Spleen (tissue), 11 donors: ENCODE measurements around the gene ERVK3-1. TPM values are rescaled to one million over a fixed set of nuclear protein-coding genes. Genes with fewer than 3 reads are reported as not detected.

Experiments
- DNase-seq: peaks from one replicate; pipeline ENCODE4 v3.0.0-alpha.2; 2020
- H3K27ac ChIP-seq, 8 donors: fragments of 200-600 bp; sonication (generic) in 7 of 8; 1 replicate in 4 of 8; 2 replicates in 4 of 8; pipeline versions ENCODE4 v1.5.0 to v1.8.0; 2016 to 2021; ENCODE audit warnings: inconsistent platforms in 4 of 8, mild to moderate bottlenecking in 4 of 8, moderate library complexity in 1 of 8
- H3K27me3 ChIP-seq, 7 donors: fragments of 200-600 bp; sonication (generic) in 6 of 7; replicated peaks in 1 of 7; 1 replicate in 4 of 7; 2 replicates in 3 of 7; pipeline versions ENCODE4 v1.5.0 to v1.8.0; 2016 to 2021; ENCODE audit warnings: inconsistent platforms in 3 of 7, mild to moderate bottlenecking in 1 of 7
- H3K36me3 ChIP-seq, 6 donors: fragments of 200-600 bp; sonication (generic) in 5 of 6; 1 replicate in 4 of 6; 2 replicates in 2 of 6; pipeline versions ENCODE4 v1.5.0 to v1.8.0; 2016 to 2021; ENCODE audit warnings: inconsistent platforms in 2 of 6
- H3K4me1 ChIP-seq, 6 donors: fragments of 200-600 bp; sonication (generic) in 5 of 6; 1 replicate in 3 of 6; 2 replicates in 3 of 6; pipeline versions ENCODE4 v1.5.0 to v1.8.0; 2016 to 2021; ENCODE audit warnings: inconsistent platforms in 3 of 6
- H3K4me3 ChIP-seq, 8 donors: fragments of 200-600 bp; sonication (generic) in 7 of 8; 1 replicate in 4 of 8; 2 replicates in 4 of 8; pipeline versions ENCODE4 v1.5.0 to v1.8.0; 2016 to 2021; ENCODE audit warnings: inconsistent platforms in 4 of 8, mild to moderate bottlenecking in 4 of 8, moderate library complexity in 2 of 8
- H3K9me3 ChIP-seq, 8 donors: fragments of 200-600 bp; sonication (generic) in 7 of 8; 1 replicate in 4 of 8; 2 replicates in 4 of 8; pipeline versions ENCODE4 v1.5.0 to v1.8.0; 2016 to 2021; ENCODE audit warnings: inconsistent platforms in 4 of 8
- CTCF ChIP-seq, 11 experiments: fragments of 200-600 bp in 7 of 11; fragments of 450-650 bp in 4 of 11; sonication (generic) in 4 of 11; IDR thresholded peaks in 8 of 11; conservative IDR thresholded peaks in 3 of 11; 1 replicate in 7 of 11; 2 replicates in 4 of 11; pipeline versions ENCODE4 v1.4.0 to v1.8.0; 2016 to 2021; ENCODE audit warnings: antibody characterized with exemption in 11 of 11, inconsistent platforms in 4 of 11, mild to moderate bottlenecking in 1 of 11
- POLR2A ChIP-seq, 3 donors: fragments of 450-650 bp; IDR thresholded peaks; one replicate each; pipeline ENCODE4 v1.5.1; 2017; ENCODE audit warnings: antibody characterized with exemption in 3 of 3, mild to moderate bottlenecking in 1 of 3
- POLR2AphosphoS5 ChIP-seq, 3 donors: sonication (generic); formaldehyde crosslinking; IDR thresholded peaks; one replicate each; pipeline ENCODE4 v1.5.1; 2017; ENCODE audit warnings: antibody characterized with exemption in 3 of 3
- WGBS, 5 donors: extraction: QIAGEN DNeasy Blood & Tissue Kit in 3 of 5; methylation state at CpG; one replicate each; pipeline versions ENCODE4 v1.1.5 to v1.1.7; 2013 to 2018; 5-methylcytosine and 5-hydroxymethylcytosine counted together
- intact Hi-C: fragments of 100-400 bp; cut with DNase I; formaldehyde crosslinking; loops from one replicate; pipeline ENCODE4 v1.15.0; 2023; ENCODE audit warnings: low total_unique reads
- polyA plus RNA-seq, 3 donors: library from polyadenylated mRNA; stranded (reverse); fragments of 200-250 nt; gene quantifications; one replicate each; pipeline ENCODE4 v1.2.1, GENCODE V29; 2013
- total RNA-seq, 7 donors: library from RNA; depleted of rRNA in 3 of 7; stranded (reverse); fragments of >200 nt in 3 of 7; fragmentation: NEBNext Ultra II Directional in 4 of 7; extraction: Animal tissue kit (Norgen Biotek cat#: 25700) in 4 of 7; gene quantifications; one replicate each; pipeline versions ENCODE4 v1.1.0 to v1.2.1, GENCODE V29; 2016 to 2021
- donor health status: healthy with polysubstance abuse.
- donor health status: DM: no; HTN: no; CAD: no; lungs with moderate emphysema.
- donor health status: DM: no; HTN: no; CAD: no.
- donor health status: Bipolar disorder and iron deficiency.
- donor health status: healthy.
- donor health status: DM: no; HTN: no; CAD: no.
- donor health status: DM: yes; HTN: yes; CAD: no.

Gene ERVK3-1
- total and polyA plus RNA-seq, 10 donors: 34.0 to 62.5 (median 42.7) TPM

DNA sequence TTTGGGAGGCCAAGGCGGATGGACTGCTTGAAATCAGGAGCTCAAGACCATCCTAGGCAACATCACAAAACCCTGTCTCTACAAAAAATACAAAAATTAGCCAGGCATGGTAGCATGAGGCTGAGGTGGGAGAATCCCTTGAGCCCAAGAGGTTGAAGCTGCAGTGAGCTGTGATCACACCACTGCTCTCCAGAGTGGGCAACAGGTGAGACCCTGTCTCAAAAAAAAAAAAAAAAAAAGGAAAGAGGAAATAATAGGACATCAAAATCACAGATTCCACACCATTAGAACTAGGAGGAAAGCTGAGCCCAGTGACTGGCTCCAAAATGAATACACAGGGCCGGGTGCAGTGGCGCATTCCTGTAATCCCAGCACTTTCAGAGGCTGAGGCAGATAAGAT, 29.6 kb upstream of the ERVK3-1 start:
- peaks cover 9 to 70% (median 69%) of the 10 kb centered on the region in 8 donors for H3K9me3 ChIP-seq
- DNase-seq: no peak
- H3K27me3 ChIP-seq: no peaks in the 10 kb centered on the region
- intact Hi-C loops: no loop called here
- H3K4me3 ChIP-seq: no peak overlapping the region
- peaks cover 8 to 32% (median 23%) of the 10 kb centered on the region in 6 donors for H3K4me1 ChIP-seq
- H3K27ac ChIP-seq: no peak overlapping the region
- no peak for TF ChIP-seq POLR2A (IDR thresholded peaks at IDR 0.05)
- no peak for TF ChIP-seq CTCF (IDR thresholded peaks at IDR 0.05 in 8 of 11, conservative IDR thresholded peaks at IDR 0.05 in 3 of 11)
- TF ChIP-seq POLR2AphosphoS5 (IDR thresholded peaks at IDR 0.05): no peak
- H3K36me3 ChIP-seq: peaks cover 0 to 58% (median 47%) of the 10 kb centered on the region in 6 donors
- WGBS, 5 donors: 90 to 99% (median 97%) methylated on average over 3 of the region's 3 CpGs

DNA sequence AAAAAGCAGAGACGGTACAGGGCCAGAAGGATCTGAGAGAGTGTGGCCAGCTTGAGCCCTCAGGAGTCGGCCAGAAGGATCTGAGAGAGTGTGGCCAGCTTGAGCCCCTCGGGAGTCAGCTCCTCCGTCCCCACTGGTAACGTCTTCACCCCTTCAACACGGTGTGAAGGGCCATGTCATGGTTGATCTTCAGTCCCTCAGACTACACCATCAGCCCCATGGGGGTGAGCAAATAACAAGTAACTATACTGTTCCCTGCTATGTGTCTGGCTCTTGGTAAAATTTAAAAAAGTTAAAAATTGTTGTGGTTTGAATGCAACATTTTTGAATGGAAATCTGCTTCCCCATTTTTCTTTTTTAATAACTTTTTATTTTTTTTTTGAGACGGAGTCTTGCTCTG, 28.0 kb upstream of the ERVK3-1 start:
- Histone ChIP-seq H3K27me3 (no peaks in the 10 kb centered on the region), H3K4me3 (no peak overlapping the region), H3K4me1 (peaks cover 8 to 46% (median 23%) of the 10 kb centered on the region in 6 donors), H3K36me3 (peaks cover 0 to 41% (median 32%) of the 10 kb centered on the region in 6 donors), H3K27ac (no peak overlapping the region), H3K9me3 (peaks cover 5 to 62% (median 53%) of the 10 kb centered on the region in 8 donors)
- WGBS, 5 donors: 83 to 97% (median 92%) methylated on average over 7 of the region's 7 CpGs
- intact Hi-C loops: no loop called here
- DNase-seq: no peak
- no peak for TF ChIP-seq POLR2A (IDR thresholded peaks at IDR 0.05)
- TF ChIP-seq CTCF (IDR thresholded peaks at IDR 0.05 in 8 of 11, conservative IDR thresholded peaks at IDR 0.05 in 3 of 11): no peak
- TF ChIP-seq POLR2AphosphoS5 (IDR thresholded peaks at IDR 0.05): no peak

- H3K9me3 ChIP-seq: peaks cover 2 to 61% (median 45%) of the 10 kb centered on the region in 8 donors
- peaks cover 8 to 46% (median 23%) of the 10 kb centered on the region in 6 donors for H3K4me1 ChIP-seq
- intact Hi-C loops: no loop called here
- no peak for TF ChIP-seq POLR2A (IDR thresholded peaks at IDR 0.05)
- TF ChIP-seq CTCF (IDR thresholded peaks at IDR 0.05 in 8 of 11, conservative IDR thresholded peaks at IDR 0.05 in 3 of 11): no peak
- no peak for TF ChIP-seq POLR2AphosphoS5 (IDR thresholded peaks at IDR 0.05)
- DNase-seq: no peak
- WGBS, 5 donors: 44 to 47% (median 45%) methylated on average over 25 of the region's 25 CpGs
- peaks cover 0 to 38% (median 25%) of the 10 kb centered on the region in 6 donors for H3K36me3 ChIP-seq
- H3K27ac ChIP-seq: peak overlapping the region; percentile 79 to 93 (median 90)
- H3K27me3 ChIP-seq: no peaks in the 10 kb centered on the region
- H3K4me3 ChIP-seq: peak overlapping the region; percentile 61 to 98 (median 87)
These were observed 27.2 kb upstream of the ERVK3-1 start for GRCh38 chr19:58277748-58278540.

DNA sequence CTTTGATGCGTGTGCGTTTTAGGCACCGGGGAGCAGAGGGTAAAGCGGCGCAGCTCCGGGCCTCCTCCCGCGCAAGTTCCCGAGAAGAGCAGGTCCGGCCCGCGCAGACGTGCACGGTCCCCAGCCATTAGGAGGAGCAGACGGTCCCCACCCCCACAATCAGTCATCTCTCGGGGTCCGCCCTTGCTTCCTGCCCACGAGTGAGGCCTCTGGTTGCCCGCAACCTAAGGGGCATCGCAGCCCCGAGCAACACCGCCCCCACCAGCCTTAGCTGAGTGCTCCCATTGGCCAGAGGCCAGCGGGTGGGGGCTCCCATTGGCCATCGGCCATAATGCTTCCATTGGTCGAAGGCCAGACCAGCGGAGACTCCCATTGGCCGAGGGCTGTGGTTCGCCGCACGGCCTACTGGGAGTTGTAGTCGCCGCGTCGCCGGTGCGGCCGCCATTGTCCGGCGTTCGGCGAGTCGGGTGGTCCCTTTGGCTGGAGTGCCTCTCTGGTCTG, 26.6 kb upstream of the ERVK3-1 start, which contains the start of gene ZNF8:
Gene ZNF8, plus strand, starts transcription at position 415 of the 501 bp plus-strand sequence. CDS start 127 bp downstream, outside the sequence.
- 0 to 1% (median 0%) methylated on average over 24 to 42 of the region's 42 CpGs for WGBS, 5 donors
- TF ChIP-seq POLR2A (IDR thresholded peaks at IDR 0.05): peak in 1 of 3 donors; percentile 66
- TF ChIP-seq POLR2AphosphoS5 (IDR thresholded peaks at IDR 0.05): peak; percentile 95 to 98 (median 96)
- peak in 6 of 11 experiments; percentile 13 to 31 (median 20) for TF ChIP-seq CTCF (IDR thresholded peaks at IDR 0.05 in 8 of 11, conservative IDR thresholded peaks at IDR 0.05 in 3 of 11)
- Histone ChIP-seq H3K36me3 (peaks cover 0 to 38% (median 22%) of the 10 kb centered on the region in 6 donors), H3K27ac (peak within 1 kb of the TSS; percentile 82 to 93 (median 90)), H3K4me1 (peaks cover 8 to 46% (median 23%) of the 10 kb centered on the region in 6 donors), H3K27me3 (no peaks in the 10 kb centered on the region), H3K9me3 (peaks cover 0 to 61% (median 39%) of the 10 kb centered on the region in 8 donors), H3K4me3 (peak within 1 kb of the TSS; percentile 70 to 98 (median 87))
- intact Hi-C loops: no loop called here
- DNase-seq: peak; percentile 98
